GM23338 (cell line): ENCODE results near the gene MBNL1. TPM values are rescaled to one million over a fixed set of nuclear protein-coding genes. Genes with fewer than 3 reads are reported as not detected.

Experiments
- ATAC-seq: fragments of 200-7000 bp; cut with Tn5 transposase; 3 replicates; pipeline ENCODE4 v1.9.1; 2020
- DNase-seq: peaks from one replicate; pipeline ENCODE4 v3.0.0-alpha.2; 2015; ENCODE audit warnings: low spot score
- H2AFZ ChIP-seq: fragments of 200-600 bp; sonication (generic); 2 replicates; pipeline ENCODE4 v1.8.0; 2016; ENCODE audit warnings: antibody characterized with exemption, mild to moderate bottlenecking, moderate library complexity
- H3F3A ChIP-seq: fragments of 200-600 bp; sonication (generic); replicated peaks from 2 replicates; pipeline ENCODE4 v1.8.0; 2017; ENCODE audit warnings: antibody characterized with exemption, mixed run types, low read depth
- H3K27ac ChIP-seq: fragments of 200-600 bp; sonication (generic); 2 replicates; pipeline ENCODE4 v1.6.1; 2016; ENCODE audit warnings: low read depth
- H3K27me3 ChIP-seq: fragments of 200-600 bp; sonication (generic); 2 replicates; pipeline ENCODE4 v1.8.0; 2016; ENCODE audit warnings: mild to moderate bottlenecking, mixed run types, moderate library complexity; ENCODE audit not compliant: insufficient read depth
- H3K36me3 ChIP-seq: fragments of 200-600 bp; sonication (generic); 2 replicates; pipeline ENCODE4 v1.8.0; 2016; ENCODE audit warnings: mild to moderate bottlenecking; ENCODE audit not compliant: insufficient read depth
- H3K4me1 ChIP-seq: fragments of 200-600 bp; sonication (generic); 2 replicates; pipeline ENCODE4 v1.8.0; 2016; ENCODE audit warnings: mild to moderate bottlenecking, moderate library complexity; ENCODE audit not compliant: insufficient read depth
- H3K4me2 ChIP-seq: fragments of 200-600 bp; sonication (generic); 2 replicates; pipeline ENCODE4 v1.7.1; 2017; ENCODE audit warnings: mixed run types
- H3K4me3 ChIP-seq: fragments of 200-600 bp; sonication (generic); 2 replicates; pipeline ENCODE4 v1.6.1; 2016; ENCODE audit warnings: mixed run types
- H3K79me2 ChIP-seq: fragments of 200-600 bp; sonication (generic); replicated peaks from 2 replicates; pipeline ENCODE4 v1.8.0; 2017; ENCODE audit warnings: mild to moderate bottlenecking; ENCODE audit not compliant: insufficient read depth
- H3K9me2 ChIP-seq: fragments of 200-600 bp; sonication (generic); 2 replicates; pipeline ENCODE4 v1.8.0; 2017; ENCODE audit not compliant: insufficient read depth
- H4K20me1 ChIP-seq: fragments of 200-600 bp; sonication (generic); replicated peaks from 2 replicates; pipeline ENCODE4 v1.8.0; 2017; ENCODE audit warnings: mild to moderate bottlenecking; ENCODE audit not compliant: insufficient read depth
- H3K27ac Mint-ChIP-seq: 2 replicates; pipeline ENCODE4 v1.8.0; 2020; ENCODE audit warnings: inconsistent platforms, mild to moderate bottlenecking, moderate library complexity, mixed read lengths
- H3K27me3 Mint-ChIP-seq: 3 replicates; pipeline ENCODE4 v1.8.0; 2022; ENCODE audit warnings: low read depth, mild to moderate bottlenecking, moderate library complexity, mixed read lengths, inconsistent platforms; ENCODE audit not compliant: insufficient read depth, poor library complexity
- H3K36me3 Mint-ChIP-seq: 3 replicates; pipeline ENCODE4 v1.8.0; 2021; ENCODE audit warnings: low read depth, mild to moderate bottlenecking, inconsistent platforms, moderate library complexity, mixed read lengths
- H3K4me1 Mint-ChIP-seq: 3 replicates; pipeline ENCODE4 v1.8.0; 2020; ENCODE audit warnings: mild to moderate bottlenecking, inconsistent platforms, mixed read lengths
- H3K4me3 Mint-ChIP-seq: 3 replicates; pipeline ENCODE4 v1.8.0; 2021; ENCODE audit warnings: moderate library complexity, mild to moderate bottlenecking, inconsistent platforms, mixed read lengths
- H3K9me3 Mint-ChIP-seq: 3 replicates; pipeline ENCODE4 v1.8.0; 2020; ENCODE audit warnings: moderate library complexity, mild to moderate bottlenecking, inconsistent platforms, mixed read lengths
- CREB1 ChIP-seq: fragments of 250-450 bp; sonication (Bioruptor Pico); IDR thresholded peaks from 2 replicates; pipeline ENCODE4 v1.5.0; 2020; ENCODE audit warnings: low read depth, mild to moderate bottlenecking, moderate library complexity
- CTCF ChIP-seq, 2 experiments: fragments of 200-600 bp in 1 of 2; sonication (generic) in 1 of 2; conservative IDR thresholded peaks; 2 replicates each; pipeline versions ENCODE4 v1.5.1 to v1.6.1; 2016 to 2017; ENCODE audit warnings: antibody characterized with exemption in 2 of 2, low read depth in 2 of 2, mild to moderate bottlenecking in 2 of 2, moderate library complexity in 1 of 2
- ETS1 ChIP-seq: IDR thresholded peaks from 2 replicates; pipeline ENCODE4 v1.6.1; 2016; ENCODE audit warnings: antibody characterized with exemption
- EZH2 ChIP-seq: fragments of 200-600 bp; sonication (generic); IDR thresholded peaks from one replicate; pipeline ENCODE4 v1.8.0; 2017; ENCODE audit warnings: antibody characterized with exemption, mild to moderate bottlenecking, low read depth; ENCODE audit not compliant: unreplicated experiment
- EZH2phosphoT487 ChIP-seq: fragments of 200-600 bp; sonication (generic); IDR thresholded peaks from one replicate; pipeline ENCODE4 v1.8.1; 2018; ENCODE audit warnings: antibody characterized with exemption; ENCODE audit not compliant: unreplicated experiment
- JUNB ChIP-seq: IDR thresholded peaks from one replicate; pipeline ENCODE4 v1.6.1; 2016; ENCODE audit warnings: antibody characterized with exemption; ENCODE audit not compliant: unreplicated experiment
- NANOG ChIP-seq: IDR thresholded peaks from 2 replicates; pipeline ENCODE4 v1.6.1; 2016; ENCODE audit warnings: antibody characterized with exemption, borderline replicate concordance
- POLR2AphosphoS5 ChIP-seq: IDR thresholded peaks from 2 replicates; pipeline ENCODE4 v1.6.1; 2016; ENCODE audit warnings: antibody characterized with exemption, low read depth
- REST ChIP-seq: IDR thresholded peaks from one replicate; pipeline ENCODE4 v1.6.1; 2018; ENCODE audit warnings: antibody characterized with exemption; ENCODE audit not compliant: unreplicated experiment
- STAT1 ChIP-seq: IDR thresholded peaks from one replicate; pipeline ENCODE4 v1.6.1; 2016; ENCODE audit warnings: antibody characterized with exemption; ENCODE audit not compliant: unreplicated experiment
- ZNF114 ChIP-seq: fragments of 250-450 bp; sonication (Bioruptor Pico); IDR thresholded peaks from 2 replicates; pipeline ENCODE4 v1.5.0; 2020; ENCODE audit warnings: mild to moderate bottlenecking, moderate library complexity
- ZNF331 ChIP-seq: fragments of 250-450 bp; sonication (Bioruptor Pico); IDR thresholded peaks from 2 replicates; pipeline ENCODE4 v1.5.0; 2020; ENCODE audit warnings: low read depth, mild to moderate bottlenecking, moderate library complexity
- ZNF462 ChIP-seq: fragments of 250-450 bp; sonication (Bioruptor Pico); IDR thresholded peaks from 2 replicates; pipeline ENCODE4 v1.5.0; 2020; ENCODE audit warnings: mild to moderate bottlenecking, moderate library complexity
- polyA plus RNA-seq: library from polyadenylated mRNA; unstranded; fragments of >200 nt; fragmentation: Nextera tagmentation; extraction: Ambion mirVana; gene quantifications from 2 replicates; pipeline ENCODE4 v1.2.1, GENCODE V29; 2016
- total RNA-seq: library from RNA; depleted of rRNA; stranded (reverse); fragments of >200 nt; shearing (Covaris generic); gene quantifications from 2 replicates; pipeline ENCODE4 v1.2.3, GENCODE V29; 2014

MBNL1 gene
- total and polyA plus RNA-seq, 2 experiments from 2014 or later = 9.4 to 23.2 TPM

GRCh38 chr3:152259468-152259867 lies 9.3 kb upstream of the MBNL1 start:
- Histone ChIP-seq H4K20me1 (no peaks in the 10 kb centered on the region), H3K4me2 (no peak overlapping the region)

More at GRCh38 chr3:152259468-152259867, 9.3 kb upstream of the MBNL1 start:
- Mint-ChIP-seq H3K27me3 (peaks cover 3% of the 10 kb centered on the region), H3K4me3 (no peak overlapping the region), H3K27ac (no peak overlapping the region), H3K36me3 (no peaks in the 10 kb centered on the region), H3K9me3 (no peaks in the 10 kb centered on the region), H3K4me1 (no peaks in the 10 kb centered on the region)
- no peak for ATAC-seq
- Histone ChIP-seq H3K79me2 (no peaks in the 10 kb centered on the region), H2AFZ (no peak overlapping the region), H3K9me2 (no peaks in the 10 kb centered on the region), H3K4me1 (no peaks in the 10 kb centered on the region), H3F3A (no peaks in the 10 kb centered on the region), H3K4me3 (no peak overlapping the region), H3K27me3 (no peaks in the 10 kb centered on the region), H3K27ac (no peak overlapping the region), H3K36me3 (no peaks in the 10 kb centered on the region)
- DNase-seq = no peak
- TF ChIP-seq CREB1 (CRISPR knock-in tag) (no peak), ETS1 (no peak), ZNF462 (no peak), POLR2AphosphoS5 (no peak), STAT1 (no peak), ZNF114 (CRISPR knock-in tag) (no peak), JUNB (no peak), REST (no peak), EZH2phosphoT487 (no peak), ZNF331 (CRISPR knock-in tag) (no peak), EZH2 (no peak), CTCF (conservative IDR thresholded peaks at IDR 0.05; ENCODE audit: low read depth in 2 of 2) (no peak), NANOG (no peak)
